GM19395 (cell line): ENCODE measurements around the gene CYB5D1.

ENCODE experiments used
- ATAC-seq: cut with Tn5 transposase; IDR thresholded peaks from one replicate; pipeline ENCODE4 v1.9.1; 2021; ENCODE audit warnings: mild to moderate bottlenecking, moderate library complexity; ENCODE audit not compliant: unreplicated experiment

CYB5D1 gene

GRCh38 chr17:7884581-7885366 is 27.0 kb downstream of the CYB5D1 start:
- ATAC-seq, result no peak

GRCh38 chr17:7885367-7886226 is 27.8 kb downstream of the CYB5D1 start:
- no peak for ATAC-seq

GRCh38 chr17:7886227-7887037 is 28.6 kb downstream of the CYB5D1 start:
- no peak for ATAC-seq

GRCh38 chr17:7887038-7887481 is 29.3 kb downstream of the CYB5D1 start:
- no peak for ATAC-seq

- no peak for ATAC-seq
Measured at GRCh38 chr17:7887482-7888183, 29.8 kb downstream of the CYB5D1 start.

- ATAC-seq, result no peak
Measured at GRCh38 chr17:7888184-7888920, 30.5 kb downstream of the CYB5D1 start, which contains the start of gene CHD3. CHD3 (plus strand) TSS chr17:7888789; CDS start chr17:7889001, 212 bp downstream.

GRCh38 chr17:7889166-7889955 is 31.6 kb downstream of the CYB5D1 start:
- no peak for ATAC-seq

GRCh38 chr17:7893187-7893880 is 35.5 kb downstream of the CYB5D1 start:
- ATAC-seq, result no peak

- no peak for ATAC-seq
Measured at GRCh38 chr17:7894226-7894625, 36.4 kb downstream of the CYB5D1 start.

- ATAC-seq, result no peak
Measured at GRCh38 chr17:7894866-7895265, 37.1 kb downstream of the CYB5D1 start.

GRCh38 chr17:7897090-7897489 is 39.3 kb downstream of the CYB5D1 start:
- no peak for ATAC-seq

GRCh38 chr17:7897773-7898172 is 40.0 kb downstream of the CYB5D1 start:
- no peak for ATAC-seq

- ATAC-seq, result no peak
Measured at GRCh38 chr17:7903154-7904103, 45.6 kb downstream of the CYB5D1 start.

- ATAC-seq, result no peak
Measured at GRCh38 chr17:7909089-7909488, 51.3 kb downstream of the CYB5D1 start.

- no peak for ATAC-seq
Measured at GRCh38 chr17:7910281-7910680, 52.5 kb downstream of the CYB5D1 start.

GRCh38 chr17:7910711-7911110 is 52.9 kb downstream of the CYB5D1 start:
- no peak for ATAC-seq

- ATAC-seq, result no peak
Measured at GRCh38 chr17:7911116-7911515, 53.3 kb downstream of the CYB5D1 start.
